Measurements from ENCODE around the gene MTCP1. TPM values are rescaled to one million over a fixed set of nuclear protein-coding genes. Genes with fewer than 3 reads are reported as not detected.

The MTCP1 gene
- total and polyA plus RNA-seq, 2 donors (not counting 3 experiments of a cell fraction or from before 2014, with no cell fraction given): 1.8 to 15.8 TPM

DNA sequence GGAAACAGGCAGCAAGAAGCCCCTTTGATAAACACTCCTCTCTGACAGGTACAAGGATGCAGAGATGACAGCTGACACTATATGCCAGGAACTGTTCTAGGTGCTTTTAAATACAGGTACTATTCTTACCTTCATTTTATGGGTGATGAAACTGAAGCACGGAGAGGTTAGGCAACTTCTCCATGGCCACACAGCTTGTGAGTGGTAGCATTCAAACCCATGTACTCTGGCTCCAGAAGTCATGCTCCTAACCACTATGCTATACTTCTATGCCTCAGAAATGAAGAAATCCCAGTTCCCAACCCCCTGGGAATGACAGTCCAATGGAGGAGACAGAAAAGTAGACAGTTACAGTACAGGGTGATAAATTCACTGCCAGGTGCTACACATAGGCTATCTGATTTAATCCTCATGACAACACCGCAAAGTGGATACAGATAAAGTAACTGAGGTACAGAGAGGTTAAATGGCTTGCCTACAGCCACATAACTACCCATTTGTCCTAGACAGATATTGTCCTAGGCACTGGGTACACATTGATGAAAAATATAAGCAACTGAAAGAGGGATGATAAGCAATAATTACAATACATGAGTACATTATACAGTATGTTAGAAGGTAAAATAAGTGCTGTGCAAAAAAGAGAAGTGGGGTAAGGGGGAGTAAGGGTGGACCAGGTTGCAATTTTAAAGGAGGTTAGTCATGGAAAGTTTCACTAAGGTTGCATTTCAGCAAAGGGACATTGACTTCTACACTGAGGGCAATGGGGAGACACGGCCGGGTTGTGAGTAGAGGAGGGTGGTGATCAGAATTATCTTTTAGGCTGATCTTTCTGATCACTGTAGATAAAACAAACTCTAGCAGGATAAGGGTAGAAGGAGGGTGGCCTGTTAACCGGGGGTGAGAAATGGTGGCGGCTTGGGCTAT lies 46.8 kb downstream of the MTCP1 start:
- Histone ChIP-seq H2AFZ (ENCODE audit: low read depth, low read length) (no peak overlapping the region), H3K36me3 (ENCODE audit: control insufficient read depth in 2 of 2, extremely low read depth in 1 of 2, insufficient read depth in 2 of 2, low read length in 2 of 2) (no peaks in the 10 kb centered on the region), H3K4me3 (replicated peaks in 1 of 3; ENCODE audit: insufficient read depth in 1 of 3, low read depth in 1 of 3, low read length in 3 of 3) (no peak overlapping the region), H3K27ac (ENCODE audit: insufficient read depth, low read depth, low read length) (no peak overlapping the region), H4K20me1 (replicated peaks; ENCODE audit: control insufficient read depth, extremely low read depth, insufficient read depth, low read length) (no peaks in the 10 kb centered on the region), H3K4me2 (ENCODE audit: insufficient read depth, low read length) (no peak overlapping the region), H3K27me3 (ENCODE audit: control insufficient read depth in 2 of 2, insufficient read depth in 2 of 2, low read length in 2 of 2) (peaks cover 2 to 5% of the 10 kb centered on the region in 2 experiments), H3K9me3 (replicated peaks; ENCODE audit: control insufficient read depth, insufficient read depth, low read length) (no peaks in the 10 kb centered on the region), H3K79me2 (ENCODE audit: control insufficient read depth, insufficient read depth, low read length) (no peaks in the 10 kb centered on the region), H3K9me1 (replicated peaks; ENCODE audit: control insufficient read depth, extremely low read depth, insufficient read depth, low read length) (no peaks in the 10 kb centered on the region), H3K4me1 (ENCODE audit: control insufficient read depth, extremely low read depth, insufficient read depth, low read length) (no peaks in the 10 kb centered on the region), H3K9ac (replicated peaks; ENCODE audit: extremely low read depth, insufficient read depth, low read length) (no peak overlapping the region)
- TF ChIP-seq, protein P1, sequence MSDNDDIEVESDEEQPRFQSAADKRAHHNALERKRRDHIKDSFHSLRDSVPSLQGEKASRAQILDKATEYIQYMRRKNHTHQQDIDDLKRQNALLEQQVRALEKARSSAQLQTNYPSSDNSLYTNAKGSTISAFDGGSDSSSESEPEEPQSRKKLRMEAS (IDR thresholded peaks at IDR 0.05; ENCODE audit: insufficient read depth, insufficient read length): no peak
- TF ChIP-seq, protein P2, sequence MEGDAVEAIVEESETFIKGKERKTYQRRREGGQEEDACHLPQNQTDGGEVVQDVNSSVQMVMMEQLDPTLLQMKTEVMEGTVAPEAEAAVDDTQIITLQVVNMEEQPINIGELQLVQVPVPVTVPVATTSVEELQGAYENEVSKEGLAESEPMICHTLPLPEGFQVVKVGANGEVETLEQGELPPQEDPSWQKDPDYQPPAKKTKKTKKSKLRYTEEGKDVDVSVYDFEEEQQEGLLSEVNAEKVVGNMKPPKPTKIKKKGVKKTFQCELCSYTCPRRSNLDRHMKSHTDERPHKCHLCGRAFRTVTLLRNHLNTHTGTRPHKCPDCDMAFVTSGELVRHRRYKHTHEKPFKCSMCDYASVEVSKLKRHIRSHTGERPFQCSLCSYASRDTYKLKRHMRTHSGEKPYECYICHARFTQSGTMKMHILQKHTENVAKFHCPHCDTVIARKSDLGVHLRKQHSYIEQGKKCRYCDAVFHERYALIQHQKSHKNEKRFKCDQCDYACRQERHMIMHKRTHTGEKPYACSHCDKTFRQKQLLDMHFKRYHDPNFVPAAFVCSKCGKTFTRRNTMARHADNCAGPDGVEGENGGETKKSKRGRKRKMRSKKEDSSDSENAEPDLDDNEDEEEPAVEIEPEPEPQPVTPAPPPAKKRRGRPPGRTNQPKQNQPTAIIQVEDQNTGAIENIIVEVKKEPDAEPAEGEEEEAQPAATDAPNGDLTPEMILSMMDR (IDR thresholded peaks at IDR 0.05; ENCODE audit: extremely low read depth in 1 of 2, insufficient read depth in 1 of 2, low read depth in 1 of 2, low read length in 2 of 2): no peak
- FAIRE-seq (no peak), DNase-seq (ENCODE audit: low read depth, low spot score) (no peak)
- dilution Hi-C loops (cut with MboI; ENCODE audit: extremely low pct_ligation_motif_present, low sequenced_read_pairs) (no loop called here), intact Hi-C loops (cut with micrococcal nuclease) (no loop called here)
- CTCF ChIA-PET: no interaction called here
- POLR2A ChIA-PET: no interaction called here
- no TSS peak for BruUV-seq (replicated peaks)

DNA sequence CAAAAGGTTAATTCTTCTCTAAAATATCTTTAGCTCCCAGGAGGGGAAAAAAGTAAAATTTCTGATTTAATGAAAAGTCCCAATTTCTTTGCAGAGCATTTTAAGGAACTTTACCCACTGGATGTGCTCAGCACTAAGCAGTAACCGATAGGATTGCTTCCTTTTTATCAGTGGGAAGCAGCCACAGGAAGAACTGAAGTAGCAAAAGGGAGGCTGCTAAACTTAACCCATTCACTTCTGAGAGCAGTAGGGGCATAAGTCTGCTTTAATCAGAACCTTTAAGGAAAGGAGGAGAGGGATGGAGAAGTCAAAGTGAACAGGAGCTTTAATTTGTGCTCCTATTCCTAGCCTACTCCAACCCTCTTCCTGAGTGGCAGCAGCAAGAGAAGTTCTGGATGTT lies 48.4 kb downstream of the MTCP1 start, which contains the start of gene F8:
Gene F8 (minus strand): TSS at position 139 of the 400 bp plus-strand sequence. CDS start 171 bp downstream, outside the sequence.
- CTCF ChIA-PET: no interaction called here

More for the DNA sequence above, 48.4 kb downstream of the MTCP1 start, which contains the start of gene F8:
- FAIRE-seq (no peak), DNase-seq (ENCODE audit: low read depth, low spot score) (no peak)
- Histone ChIP-seq H3K9ac (replicated peaks; ENCODE audit: extremely low read depth, insufficient read depth, low read length) (no peak within 1 kb of the TSS), H4K20me1 (replicated peaks; ENCODE audit: control insufficient read depth, extremely low read depth, insufficient read depth, low read length) (no peaks in the 10 kb centered on the region), H2AFZ (ENCODE audit: low read depth, low read length) (no peak within 1 kb of the TSS), H3K79me2 (ENCODE audit: control insufficient read depth, insufficient read depth, low read length) (no peaks in the 10 kb centered on the region), H3K27me3 (ENCODE audit: control insufficient read depth in 2 of 2, insufficient read depth in 2 of 2, low read length in 2 of 2) (peaks cover 2 to 5% of the 10 kb centered on the region in 2 experiments), H3K9me3 (replicated peaks; ENCODE audit: control insufficient read depth, insufficient read depth, low read length) (no peaks in the 10 kb centered on the region), H3K4me1 (ENCODE audit: control insufficient read depth, extremely low read depth, insufficient read depth, low read length) (no peaks in the 10 kb centered on the region), H3K36me3 (ENCODE audit: control insufficient read depth in 2 of 2, extremely low read depth in 1 of 2, insufficient read depth in 2 of 2, low read length in 2 of 2) (no peaks in the 10 kb centered on the region), H3K4me2 (ENCODE audit: insufficient read depth, low read length) (no peak within 1 kb of the TSS), H3K9me1 (replicated peaks; ENCODE audit: control insufficient read depth, extremely low read depth, insufficient read depth, low read length) (no peaks in the 10 kb centered on the region), H3K4me3 (replicated peaks in 1 of 3; ENCODE audit: insufficient read depth in 1 of 3, low read depth in 1 of 3, low read length in 3 of 3) (no peak within 1 kb of the TSS), H3K27ac (ENCODE audit: insufficient read depth, low read depth, low read length) (no peak within 1 kb of the TSS)
- TF ChIP-seq MYC (IDR thresholded peaks at IDR 0.05; ENCODE audit: low read depth, low read length): no peak
- TF ChIP-seq POLR2A (IDR thresholded peaks at IDR 0.05; ENCODE audit: low read depth, low read length): no peak
- no peak for TF ChIP-seq FOS (IDR thresholded peaks at IDR 0.05; ENCODE audit: borderline replicate concordance, insufficient read depth, low read length)
- TF ChIP-seq GATA2 (IDR thresholded peaks at IDR 0.05; ENCODE audit: insufficient read depth, insufficient read length, low read depth, low read length): no peak
- no peak for TF ChIP-seq POLR2AphosphoS5 (IDR thresholded peaks at IDR 0.05; ENCODE audit: insufficient read depth, low read depth, low read length)
- TF ChIP-seq, protein P2 (IDR thresholded peaks at IDR 0.05; ENCODE audit: extremely low read depth in 1 of 2, insufficient read depth in 1 of 2, low read depth in 1 of 2, low read length in 2 of 2): no peak
- TF ChIP-seq JUN (IDR thresholded peaks at IDR 0.05; ENCODE audit: borderline replicate concordance, insufficient read depth, insufficient read length, low read depth): no peak
- no peak for TF ChIP-seq EZH2 (IDR thresholded peaks at IDR 0.05; ENCODE audit: borderline replicate concordance, low read depth, low read length, severe bottlenecking)
- TF ChIP-seq, protein P1 (IDR thresholded peaks at IDR 0.05; ENCODE audit: insufficient read depth, insufficient read length): no peak
- dilution Hi-C loops (cut with MboI; ENCODE audit: extremely low pct_ligation_motif_present, low sequenced_read_pairs): no loop called here
- BruUV-seq (replicated peaks): no TSS peak
- intact Hi-C loops (cut with micrococcal nuclease): no loop called here
- POLR2A ChIA-PET: no interaction called here

All from endothelial cell of umbilical vein (primary cell).